Neural cell (in vitro differentiated cells): ENCODE results near the gene OXT.

Experiments
- EP300 ChIP-seq: fragments of 450-650 bp; conservative IDR thresholded peaks from 2 replicates; pipeline ENCODE4 v1.6.1; 2014; ENCODE audit warnings: antibody characterized with exemption, mild to moderate bottlenecking, moderate library complexity; ENCODE audit not compliant: poor library complexity, severe bottlenecking
- EZH2 ChIP-seq: fragments of 200-600, 300-800 bp; shearing (Covaris generic), sonication (generic); IDR thresholded peaks from 2 replicates; pipeline ENCODE4 v1.6.1; 2014; ENCODE audit warnings: antibody characterized with exemption, low read length, borderline replicate concordance, mild to moderate bottlenecking; ENCODE audit not compliant: insufficient read depth, poor library complexity, severe bottlenecking
- POLR2AphosphoS5 ChIP-seq: IDR thresholded peaks from 2 replicates; pipeline ENCODE4 v1.6.1; 2012
- RAD21 ChIP-seq: fragments of 450-650 bp; conservative IDR thresholded peaks from 2 replicates; pipeline ENCODE4 v1.6.1; 2014; ENCODE audit warnings: antibody characterized with exemption, mild to moderate bottlenecking, moderate library complexity
- SMC3 ChIP-seq: fragments of 450-650 bp; conservative IDR thresholded peaks from 2 replicates; pipeline ENCODE4 v1.6.1; 2014; ENCODE audit warnings: antibody characterized with exemption, mild to moderate bottlenecking, moderate library complexity; ENCODE audit not compliant: poor library complexity
- TF ChIP-seq, protein P1 (sequence below): fragments of 450-650 bp; IDR thresholded peaks from 2 replicates; pipeline ENCODE4 v1.5.1; 2014; ENCODE audit warnings: antibody characterized with exemption, mild to moderate bottlenecking, moderate library complexity; ENCODE audit not compliant: poor library complexity, severe bottlenecking
- TF ChIP-seq, protein P2 (sequence below): IDR thresholded peaks from 2 replicates; pipeline ENCODE4 v1.6.1; 2012; ENCODE audit warnings: borderline replicate concordance

DNA sequence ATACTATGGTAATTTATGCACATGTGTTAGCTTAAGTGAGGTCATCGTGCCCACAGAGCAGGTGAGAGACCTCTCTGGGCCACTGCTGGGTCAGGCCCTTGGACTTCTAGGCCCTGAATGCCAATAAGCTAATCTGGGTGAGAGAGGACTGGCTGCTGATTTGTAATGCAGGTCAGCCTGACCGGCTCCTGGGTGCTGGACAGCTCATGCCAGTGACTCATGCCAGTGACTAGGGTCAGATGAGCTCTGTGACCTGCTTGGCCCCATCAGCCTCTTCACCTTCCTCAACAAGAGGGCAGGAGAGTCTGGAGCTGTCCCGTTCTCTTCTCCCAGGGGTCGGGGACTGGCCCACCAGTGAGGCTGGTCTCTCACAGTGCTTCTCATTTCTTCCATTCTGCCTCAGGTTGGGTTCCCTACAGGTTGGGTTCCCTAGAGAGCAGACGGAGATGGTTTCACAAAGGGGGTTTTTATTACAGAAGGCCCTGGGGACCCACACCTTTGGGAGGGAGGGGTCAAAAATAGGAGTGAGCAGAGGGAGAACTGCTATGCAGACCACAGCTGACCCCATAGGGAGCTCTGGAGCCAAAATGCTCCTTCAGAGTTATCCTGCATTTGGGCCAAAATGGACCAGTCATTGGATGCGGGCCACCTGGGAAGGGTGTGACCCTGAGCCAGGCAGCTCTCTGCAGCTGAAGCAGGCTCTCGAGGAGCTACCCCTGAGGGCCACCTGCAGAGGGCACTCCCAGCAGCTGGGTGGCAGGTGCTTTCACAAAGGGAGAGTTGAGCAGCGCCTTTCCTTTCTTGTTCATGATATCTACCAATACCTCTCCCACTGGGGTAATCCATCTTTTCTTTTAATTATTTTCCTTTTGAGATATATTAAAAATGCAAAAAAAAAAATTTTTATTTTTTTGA lies 2.2 kb upstream of the OXT start:
- TF ChIP-seq, protein P1, sequence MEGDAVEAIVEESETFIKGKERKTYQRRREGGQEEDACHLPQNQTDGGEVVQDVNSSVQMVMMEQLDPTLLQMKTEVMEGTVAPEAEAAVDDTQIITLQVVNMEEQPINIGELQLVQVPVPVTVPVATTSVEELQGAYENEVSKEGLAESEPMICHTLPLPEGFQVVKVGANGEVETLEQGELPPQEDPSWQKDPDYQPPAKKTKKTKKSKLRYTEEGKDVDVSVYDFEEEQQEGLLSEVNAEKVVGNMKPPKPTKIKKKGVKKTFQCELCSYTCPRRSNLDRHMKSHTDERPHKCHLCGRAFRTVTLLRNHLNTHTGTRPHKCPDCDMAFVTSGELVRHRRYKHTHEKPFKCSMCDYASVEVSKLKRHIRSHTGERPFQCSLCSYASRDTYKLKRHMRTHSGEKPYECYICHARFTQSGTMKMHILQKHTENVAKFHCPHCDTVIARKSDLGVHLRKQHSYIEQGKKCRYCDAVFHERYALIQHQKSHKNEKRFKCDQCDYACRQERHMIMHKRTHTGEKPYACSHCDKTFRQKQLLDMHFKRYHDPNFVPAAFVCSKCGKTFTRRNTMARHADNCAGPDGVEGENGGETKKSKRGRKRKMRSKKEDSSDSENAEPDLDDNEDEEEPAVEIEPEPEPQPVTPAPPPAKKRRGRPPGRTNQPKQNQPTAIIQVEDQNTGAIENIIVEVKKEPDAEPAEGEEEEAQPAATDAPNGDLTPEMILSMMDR = no peak
- TF ChIP-seq RAD21 = no peak
- no peak for TF ChIP-seq SMC3
- no peak for TF ChIP-seq EZH2
- no peak for TF ChIP-seq EP300
- TF ChIP-seq, protein P2, sequence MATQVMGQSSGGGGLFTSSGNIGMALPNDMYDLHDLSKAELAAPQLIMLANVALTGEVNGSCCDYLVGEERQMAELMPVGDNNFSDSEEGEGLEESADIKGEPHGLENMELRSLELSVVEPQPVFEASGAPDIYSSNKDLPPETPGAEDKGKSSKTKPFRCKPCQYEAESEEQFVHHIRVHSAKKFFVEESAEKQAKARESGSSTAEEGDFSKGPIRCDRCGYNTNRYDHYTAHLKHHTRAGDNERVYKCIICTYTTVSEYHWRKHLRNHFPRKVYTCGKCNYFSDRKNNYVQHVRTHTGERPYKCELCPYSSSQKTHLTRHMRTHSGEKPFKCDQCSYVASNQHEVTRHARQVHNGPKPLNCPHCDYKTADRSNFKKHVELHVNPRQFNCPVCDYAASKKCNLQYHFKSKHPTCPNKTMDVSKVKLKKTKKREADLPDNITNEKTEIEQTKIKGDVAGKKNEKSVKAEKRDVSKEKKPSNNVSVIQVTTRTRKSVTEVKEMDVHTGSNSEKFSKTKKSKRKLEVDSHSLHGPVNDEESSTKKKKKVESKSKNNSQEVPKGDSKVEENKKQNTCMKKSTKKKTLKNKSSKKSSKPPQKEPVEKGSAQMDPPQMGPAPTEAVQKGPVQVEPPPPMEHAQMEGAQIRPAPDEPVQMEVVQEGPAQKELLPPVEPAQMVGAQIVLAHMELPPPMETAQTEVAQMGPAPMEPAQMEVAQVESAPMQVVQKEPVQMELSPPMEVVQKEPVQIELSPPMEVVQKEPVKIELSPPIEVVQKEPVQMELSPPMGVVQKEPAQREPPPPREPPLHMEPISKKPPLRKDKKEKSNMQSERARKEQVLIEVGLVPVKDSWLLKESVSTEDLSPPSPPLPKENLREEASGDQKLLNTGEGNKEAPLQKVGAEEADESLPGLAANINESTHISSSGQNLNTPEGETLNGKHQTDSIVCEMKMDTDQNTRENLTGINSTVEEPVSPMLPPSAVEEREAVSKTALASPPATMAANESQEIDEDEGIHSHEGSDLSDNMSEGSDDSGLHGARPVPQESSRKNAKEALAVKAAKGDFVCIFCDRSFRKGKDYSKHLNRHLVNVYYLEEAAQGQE = no peak
- no peak for TF ChIP-seq POLR2AphosphoS5
